ENCODE data around the gene ZCCHC12.

- TF ChIP-seq CTCF (optimal IDR thresholded peaks at IDR 0.05 in 1 of 3, IDR thresholded peaks at IDR 0.05 in 1 of 3, conservative IDR thresholded peaks at IDR 0.05 in 1 of 3; ENCODE audit: extremely low read depth in 1 of 3, insufficient read depth in 2 of 3, low read length in 3 of 3) (no peak), EZH2 (IDR thresholded peaks at IDR 0.05; ENCODE audit: low read length) (no peak)
Measured at GRCh38 chrX:118780509-118780908, 43.1 kb upstream of the ZCCHC12 start.
